Liver (tissue), 9 donors: ENCODE measurements around the gene CREB3L1. TPM values are rescaled to one million over a fixed set of nuclear protein-coding genes. Genes with fewer than 3 reads are reported as not detected.

Source experiments
- DNase-seq: peaks from one replicate; pipeline ENCODE4 v3.0.0-alpha.2; 2017; ENCODE audit warnings: low spot score
- H3K27ac ChIP-seq, 2 donors: one replicate each; pipeline ENCODE4 v1.7.0; 2013; ENCODE audit warnings: inconsistent platforms in 2 of 2, low read length in 2 of 2, control low read depth in 1 of 2, low read depth in 1 of 2, mild to moderate bottlenecking in 1 of 2
- H3K27me3 ChIP-seq, 4 donors: one replicate each; pipeline versions ENCODE4 v1.6.1 to v1.7.0; 2013; ENCODE audit warnings: low read length in 3 of 4, inconsistent platforms in 1 of 4, mild to moderate bottlenecking in 1 of 4, moderate library complexity in 1 of 4; ENCODE audit not compliant: control insufficient read depth in 4 of 4, insufficient read depth in 4 of 4
- H3K36me3 ChIP-seq, 4 donors: one replicate each; pipeline versions ENCODE4 v1.6.1 to v1.7.0; 2013; ENCODE audit warnings: low read length in 3 of 4, mild to moderate bottlenecking in 3 of 4, low read depth in 1 of 4, moderate library complexity in 1 of 4; ENCODE audit not compliant: control insufficient read depth in 4 of 4, insufficient read depth in 3 of 4
- H3K4me1 ChIP-seq, 4 donors: one replicate each; pipeline versions ENCODE4 v1.6.1 to v1.7.0; 2013; ENCODE audit warnings: low read length in 3 of 4, mild to moderate bottlenecking in 3 of 4, moderate library complexity in 1 of 4; ENCODE audit not compliant: control insufficient read depth in 4 of 4, insufficient read depth in 4 of 4
- H3K4me3 ChIP-seq, 3 donors: one replicate each; pipeline versions ENCODE4 v1.6.1 to v1.7.0; 2013; ENCODE audit warnings: low read length in 3 of 3, control low read depth in 1 of 3, low read depth in 1 of 3, mild to moderate bottlenecking in 1 of 3
- H3K9ac ChIP-seq, 2 donors: one replicate each; pipeline ENCODE4 v1.7.0; 2013; ENCODE audit warnings: low read length in 2 of 2, mild to moderate bottlenecking in 2 of 2, moderate library complexity in 2 of 2, control low read depth in 1 of 2, low read depth in 1 of 2
- H3K9me3 ChIP-seq, 4 donors: one replicate each; pipeline versions ENCODE4 v1.6.1 to v1.7.0; 2013; ENCODE audit warnings: low read length in 3 of 4; ENCODE audit not compliant: control insufficient read depth in 4 of 4
- ATF3 ChIP-seq: IDR thresholded peaks from 2 replicates; pipeline ENCODE4 v1.6.1; 2016; ENCODE audit warnings: antibody characterized with exemption
- EGR1 ChIP-seq, 2 donors: IDR thresholded peaks; 2 replicates each; pipeline ENCODE4 v1.6.1; 2016 to 2018; ENCODE audit warnings: antibody characterized with exemption in 2 of 2, low read depth in 2 of 2
- FOXA1 ChIP-seq: IDR thresholded peaks from 2 replicates; pipeline ENCODE4 v1.6.1; 2016; ENCODE audit warnings: antibody characterized with exemption
- FOXA2 ChIP-seq: IDR thresholded peaks from 2 replicates; pipeline ENCODE4 v1.6.1; 2016; ENCODE audit warnings: antibody characterized with exemption
- GABPA ChIP-seq, 2 donors: IDR thresholded peaks in 1 of 2; conservative IDR thresholded peaks in 1 of 2; 2 replicates each; pipeline ENCODE4 v1.6.1; 2016; ENCODE audit warnings: antibody characterized with exemption in 2 of 2, mild to moderate bottlenecking in 1 of 2, moderate library complexity in 1 of 2
- HNF4A ChIP-seq, 2 donors: conservative IDR thresholded peaks; 2 replicates each; pipeline ENCODE4 v1.6.1; 2016; ENCODE audit warnings: antibody characterized with exemption in 2 of 2, mild to moderate bottlenecking in 2 of 2
- HNF4G ChIP-seq: IDR thresholded peaks from 2 replicates; pipeline ENCODE4 v1.6.1; 2016; ENCODE audit warnings: antibody characterized with exemption
- JUND ChIP-seq, 2 donors: IDR thresholded peaks; 2 replicates each; pipeline ENCODE4 v1.6.1; 2016; ENCODE audit warnings: antibody characterized with exemption in 2 of 2
- MAX ChIP-seq: IDR thresholded peaks from 2 replicates; pipeline ENCODE4 v1.6.1; 2016; ENCODE audit warnings: antibody characterized with exemption
- NR2F2 ChIP-seq: IDR thresholded peaks from 2 replicates; pipeline ENCODE4 v1.6.1; 2016; ENCODE audit warnings: antibody characterized with exemption
- RAD21 ChIP-seq, 2 donors: IDR thresholded peaks; 2 replicates each; pipeline ENCODE4 v1.6.1; 2016; ENCODE audit warnings: antibody characterized with exemption in 2 of 2, mild to moderate bottlenecking in 2 of 2
- RXRA ChIP-seq, 2 donors: IDR thresholded peaks; 2 replicates each; pipeline ENCODE4 v1.6.1; 2017 to 2018; ENCODE audit warnings: antibody characterized with exemption in 2 of 2, mild to moderate bottlenecking in 1 of 2
- SP1 ChIP-seq: IDR thresholded peaks from 2 replicates; pipeline ENCODE4 v1.6.1; 2018; ENCODE audit warnings: antibody characterized with exemption, mild to moderate bottlenecking
- TAF1 ChIP-seq: conservative IDR thresholded peaks from 2 replicates; pipeline ENCODE4 v1.6.1; 2016; ENCODE audit warnings: antibody characterized with exemption, mild to moderate bottlenecking
- YY1 ChIP-seq: IDR thresholded peaks from 2 replicates; pipeline ENCODE4 v1.6.1; 2016; ENCODE audit warnings: antibody characterized with exemption, mild to moderate bottlenecking
- WGBS: extraction: QIAGEN DNeasy Blood & Tissue Kit; methylation state at CpG from one replicate; pipeline ENCODE4 v1.1.7; 2013; 5-methylcytosine and 5-hydroxymethylcytosine counted together
- polyA plus RNA-seq, 2 donors: library from polyadenylated mRNA; stranded (reverse) in 1 of 2; unstranded in 1 of 2; fragments of 200-250 nt in 1 of 2; fragments of >200 nt in 1 of 2; fragmentation: Nextera tagmentation in 1 of 2; extraction: Ambion mirVana in 1 of 2; gene quantifications; one replicate each; pipeline versions ENCODE4 v1.2.1 to v1.2.3, GENCODE V29; 2013 to 2015
- total RNA-seq, 2 donors: library from RNA; depleted of rRNA; stranded (reverse); fragments of >200 nt; gene quantifications; one replicate each; pipeline ENCODE4 v1.2.3, GENCODE V29; 2014
- TF ChIP-seq, protein P1 (sequence below): IDR thresholded peaks from 2 replicates; pipeline ENCODE4 v1.6.1; 2016; ENCODE audit warnings: antibody characterized with exemption
- TF ChIP-seq, protein P2 (sequence below): fragments of 150-350 bp; IDR thresholded peaks from 2 replicates; pipeline ENCODE4 v1.5.1; 2017; ENCODE audit warnings: improper control_type of control experiment, low read depth, low read length; ENCODE audit not compliant: missing input control
- TF ChIP-seq, protein P3 (sequence below): IDR thresholded peaks from 2 replicates; pipeline ENCODE4 v1.6.1; 2016; ENCODE audit warnings: antibody characterized with exemption, mild to moderate bottlenecking
- donor health status: healthy.
- donor health status: healthy.
- donor health status: healthy.
- donor health status: healthy.
- donor health status: healthy.

CREB3L1 gene
- total and polyA plus RNA-seq, 4 donors = 0.14 to 1.3 (median 0.33) TPM

- Histone ChIP-seq H3K4me1 (peaks cover 0 to 4% (median 0%) of the 10 kb centered on the region in 4 donors), H3K9me3 (no peaks in the 10 kb centered on the region), H3K27me3 (no peaks in the 10 kb centered on the region), H3K4me3 (no peak overlapping the region), H3K27ac (no peak overlapping the region), H3K9ac (no peak overlapping the region), H3K36me3 (peaks cover 0 to 28% (median 10%) of the 10 kb centered on the region in 4 donors)
- 81% methylated on average over 25 of the region's 25 CpGs for WGBS
- DNase-seq = no peak
- no peak for TF ChIP-seq FOXA1
- peak in 1 of 2 donors; percentile 73 for TF ChIP-seq RAD21 (IDR thresholded peaks at IDR 0.05)
- no peak for TF ChIP-seq FOXA2
- TF ChIP-seq EGR1 (IDR thresholded peaks at IDR 0.05; ENCODE audit: low read depth in 2 of 2) = no peak
- TF ChIP-seq, protein P1, sequence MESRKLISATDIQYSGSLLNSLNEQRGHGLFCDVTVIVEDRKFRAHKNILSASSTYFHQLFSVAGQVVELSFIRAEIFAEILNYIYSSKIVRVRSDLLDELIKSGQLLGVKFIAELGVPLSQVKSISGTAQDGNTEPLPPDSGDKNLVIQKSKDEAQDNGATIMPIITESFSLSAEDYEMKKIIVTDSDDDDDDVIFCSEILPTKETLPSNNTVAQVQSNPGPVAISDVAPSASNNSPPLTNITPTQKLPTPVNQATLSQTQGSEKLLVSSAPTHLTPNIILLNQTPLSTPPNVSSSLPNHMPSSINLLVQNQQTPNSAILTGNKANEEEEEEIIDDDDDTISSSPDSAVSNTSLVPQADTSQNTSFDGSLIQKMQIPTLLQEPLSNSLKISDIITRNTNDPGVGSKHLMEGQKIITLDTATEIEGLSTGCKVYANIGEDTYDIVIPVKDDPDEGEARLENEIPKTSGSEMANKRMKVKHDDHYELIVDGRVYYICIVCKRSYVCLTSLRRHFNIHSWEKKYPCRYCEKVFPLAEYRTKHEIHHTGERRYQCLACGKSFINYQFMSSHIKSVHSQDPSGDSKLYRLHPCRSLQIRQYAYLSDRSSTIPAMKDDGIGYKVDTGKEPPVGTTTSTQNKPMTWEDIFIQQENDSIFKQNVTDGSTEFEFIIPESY = no peak
- no peak for TF ChIP-seq MAX
- TF ChIP-seq SP1 = no peak
- TF ChIP-seq, protein P2, sequence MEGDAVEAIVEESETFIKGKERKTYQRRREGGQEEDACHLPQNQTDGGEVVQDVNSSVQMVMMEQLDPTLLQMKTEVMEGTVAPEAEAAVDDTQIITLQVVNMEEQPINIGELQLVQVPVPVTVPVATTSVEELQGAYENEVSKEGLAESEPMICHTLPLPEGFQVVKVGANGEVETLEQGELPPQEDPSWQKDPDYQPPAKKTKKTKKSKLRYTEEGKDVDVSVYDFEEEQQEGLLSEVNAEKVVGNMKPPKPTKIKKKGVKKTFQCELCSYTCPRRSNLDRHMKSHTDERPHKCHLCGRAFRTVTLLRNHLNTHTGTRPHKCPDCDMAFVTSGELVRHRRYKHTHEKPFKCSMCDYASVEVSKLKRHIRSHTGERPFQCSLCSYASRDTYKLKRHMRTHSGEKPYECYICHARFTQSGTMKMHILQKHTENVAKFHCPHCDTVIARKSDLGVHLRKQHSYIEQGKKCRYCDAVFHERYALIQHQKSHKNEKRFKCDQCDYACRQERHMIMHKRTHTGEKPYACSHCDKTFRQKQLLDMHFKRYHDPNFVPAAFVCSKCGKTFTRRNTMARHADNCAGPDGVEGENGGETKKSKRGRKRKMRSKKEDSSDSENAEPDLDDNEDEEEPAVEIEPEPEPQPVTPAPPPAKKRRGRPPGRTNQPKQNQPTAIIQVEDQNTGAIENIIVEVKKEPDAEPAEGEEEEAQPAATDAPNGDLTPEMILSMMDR = peak; percentile 72
- TF ChIP-seq RXRA (IDR thresholded peaks at IDR 0.05) = no peak
- no peak for TF ChIP-seq YY1
Measured at GRCh38 chr11:46369458-46370152, 92.1 kb downstream of the CREB3L1 start.

DNA sequence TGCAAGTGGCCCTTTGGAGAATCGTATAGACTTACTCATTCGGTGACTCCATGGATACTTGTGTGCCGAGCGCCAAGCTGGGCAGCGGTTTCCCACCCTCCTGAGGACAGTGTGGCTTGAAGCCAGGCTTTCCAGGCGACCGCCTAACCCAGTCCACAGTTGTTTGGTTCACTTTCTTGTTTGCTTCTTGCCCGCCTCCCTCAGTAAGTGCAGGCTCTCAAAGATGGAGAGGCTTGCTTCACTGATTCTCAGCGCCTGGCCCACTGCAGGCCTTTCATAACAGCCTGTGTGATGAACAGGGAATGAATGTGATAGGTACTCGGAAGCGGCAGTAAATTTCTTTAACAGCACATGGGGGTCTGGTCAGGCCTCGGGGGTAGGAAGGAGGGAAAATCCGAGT is 92.8 kb downstream of the CREB3L1 start:
- H3K4me3 ChIP-seq = no peak overlapping the region
- no peak overlapping the region for H3K27ac ChIP-seq
- TF ChIP-seq MAX = no peak
- TF ChIP-seq, protein P3, sequence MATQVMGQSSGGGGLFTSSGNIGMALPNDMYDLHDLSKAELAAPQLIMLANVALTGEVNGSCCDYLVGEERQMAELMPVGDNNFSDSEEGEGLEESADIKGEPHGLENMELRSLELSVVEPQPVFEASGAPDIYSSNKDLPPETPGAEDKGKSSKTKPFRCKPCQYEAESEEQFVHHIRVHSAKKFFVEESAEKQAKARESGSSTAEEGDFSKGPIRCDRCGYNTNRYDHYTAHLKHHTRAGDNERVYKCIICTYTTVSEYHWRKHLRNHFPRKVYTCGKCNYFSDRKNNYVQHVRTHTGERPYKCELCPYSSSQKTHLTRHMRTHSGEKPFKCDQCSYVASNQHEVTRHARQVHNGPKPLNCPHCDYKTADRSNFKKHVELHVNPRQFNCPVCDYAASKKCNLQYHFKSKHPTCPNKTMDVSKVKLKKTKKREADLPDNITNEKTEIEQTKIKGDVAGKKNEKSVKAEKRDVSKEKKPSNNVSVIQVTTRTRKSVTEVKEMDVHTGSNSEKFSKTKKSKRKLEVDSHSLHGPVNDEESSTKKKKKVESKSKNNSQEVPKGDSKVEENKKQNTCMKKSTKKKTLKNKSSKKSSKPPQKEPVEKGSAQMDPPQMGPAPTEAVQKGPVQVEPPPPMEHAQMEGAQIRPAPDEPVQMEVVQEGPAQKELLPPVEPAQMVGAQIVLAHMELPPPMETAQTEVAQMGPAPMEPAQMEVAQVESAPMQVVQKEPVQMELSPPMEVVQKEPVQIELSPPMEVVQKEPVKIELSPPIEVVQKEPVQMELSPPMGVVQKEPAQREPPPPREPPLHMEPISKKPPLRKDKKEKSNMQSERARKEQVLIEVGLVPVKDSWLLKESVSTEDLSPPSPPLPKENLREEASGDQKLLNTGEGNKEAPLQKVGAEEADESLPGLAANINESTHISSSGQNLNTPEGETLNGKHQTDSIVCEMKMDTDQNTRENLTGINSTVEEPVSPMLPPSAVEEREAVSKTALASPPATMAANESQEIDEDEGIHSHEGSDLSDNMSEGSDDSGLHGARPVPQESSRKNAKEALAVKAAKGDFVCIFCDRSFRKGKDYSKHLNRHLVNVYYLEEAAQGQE = no peak
- TF ChIP-seq HNF4A (conservative IDR thresholded peaks at IDR 0.05) = no peak
- no peak for TF ChIP-seq FOXA2
- no peak for TF ChIP-seq GABPA (IDR thresholded peaks at IDR 0.05 in 1 of 2, conservative IDR thresholded peaks at IDR 0.05 in 1 of 2)
- TF ChIP-seq TAF1 = no peak
- TF ChIP-seq, protein P2 = no peak
- TF ChIP-seq YY1 = no peak
- TF ChIP-seq, protein P1 = no peak
- no peak for TF ChIP-seq RXRA (IDR thresholded peaks at IDR 0.05)
- TF ChIP-seq FOXA1 = no peak
- no peak for TF ChIP-seq JUND (IDR thresholded peaks at IDR 0.05)
- TF ChIP-seq RAD21 (IDR thresholded peaks at IDR 0.05) = no peak
- TF ChIP-seq SP1 = no peak
- TF ChIP-seq EGR1 (IDR thresholded peaks at IDR 0.05; ENCODE audit: low read depth in 2 of 2) = no peak
- no peak for TF ChIP-seq HNF4G
- TF ChIP-seq ATF3 = no peak
- no peak for TF ChIP-seq NR2F2
- DNase-seq = no peak
- no peaks in the 10 kb centered on the region for H3K9me3 ChIP-seq
- H3K27me3 ChIP-seq = no peaks in the 10 kb centered on the region
- no peak overlapping the region for H3K9ac ChIP-seq
- H3K36me3 ChIP-seq = peaks cover 3 to 35% (median 11%) of the 10 kb centered on the region in 4 donors
- WGBS = 93% methylated on average over 13 of the region's 13 CpGs
- H3K4me1 ChIP-seq = peaks cover 0 to 4% (median 0%) of the 10 kb centered on the region in 4 donors
